Sigmoid colon (tissue), 7 donors: ENCODE results near the gene SPNS2. TPM values are rescaled to one million over a fixed set of nuclear protein-coding genes. Genes with fewer than 3 reads are reported as not detected.

ENCODE experiments used
- DNase-seq: peaks from one replicate; pipeline ENCODE4 v3.0.0-alpha.2; 2019
- H3K27ac ChIP-seq, 4 donors: fragments of 200-600 bp; sonication (generic); one replicate each; pipeline ENCODE4 v1.5.1; 2016 to 2019; ENCODE audit warnings: mild to moderate bottlenecking in 1 of 4
- H3K27me3 ChIP-seq, 3 donors: fragments of 200-600 bp; sonication (generic); one replicate each; pipeline ENCODE4 v1.5.1; 2019; ENCODE audit warnings: mild to moderate bottlenecking in 1 of 3
- H3K36me3 ChIP-seq, 4 donors: fragments of 200-600 bp; sonication (generic); one replicate each; pipeline ENCODE4 v1.5.1; 2016 to 2019
- H3K4me1 ChIP-seq, 4 donors: fragments of 200-600 bp; sonication (generic); one replicate each; pipeline ENCODE4 v1.5.1; 2017 to 2019
- H3K4me3 ChIP-seq, 4 donors: fragments of 200-600 bp; sonication (generic); one replicate each; pipeline ENCODE4 v1.5.1; 2017 to 2019; ENCODE audit warnings: mild to moderate bottlenecking in 2 of 4, moderate library complexity in 1 of 4
- H3K9me3 ChIP-seq, 4 donors: fragments of 200-600 bp in 3 of 4; sonication (generic) in 3 of 4; one replicate each; pipeline versions ENCODE4 v1.5.1 to v1.6.1; 2013 to 2019
- EP300 ChIP-seq, 4 donors: sonication (generic); formaldehyde crosslinking; IDR thresholded peaks; one replicate each; pipeline ENCODE4 v1.6.1; 2017; ENCODE audit warnings: antibody characterized with exemption in 4 of 4
- POLR2A ChIP-seq, 2 donors: fragments of 450-650 bp; IDR thresholded peaks; one replicate each; pipeline ENCODE4 v1.6.1; 2016; ENCODE audit warnings: antibody characterized with exemption in 2 of 2, mild to moderate bottlenecking in 2 of 2, moderate library complexity in 2 of 2
- POLR2AphosphoS5 ChIP-seq, 4 donors: sonication (generic); formaldehyde crosslinking; IDR thresholded peaks; one replicate each; pipeline ENCODE4 v1.6.1; 2017; ENCODE audit warnings: antibody characterized with exemption in 4 of 4
- WGBS, 2 donors: extraction: QIAGEN DNeasy Blood & Tissue Kit; methylation state at CpG; one replicate each; pipeline ENCODE4 v1.1.7; 2013; 5-methylcytosine and 5-hydroxymethylcytosine counted together
- intact Hi-C: fragments of 100-400 bp; cut with DNase I; formaldehyde crosslinking; loops from one replicate; pipeline ENCODE4 v1.15.1; 2023
- polyA plus RNA-seq, 3 donors: library from polyadenylated mRNA; stranded (reverse); fragments of 200-250 nt; gene quantifications; one replicate each; pipeline ENCODE4 v1.2.3, GENCODE V29; 2013
- total RNA-seq, 4 donors: library from RNA; depleted of rRNA; stranded (reverse); fragments of >200 nt; gene quantifications; one replicate each; pipeline ENCODE4 v1.1.0, GENCODE V29; 2016
- TF ChIP-seq, protein P1 (sequence below), 4 experiments: fragments of 450-650 bp in 3 of 4; fragments of 200-600 bp in 1 of 4; IDR thresholded peaks; one replicate each; pipeline ENCODE4 v1.5.1; 2016 to 2019; ENCODE audit warnings: antibody characterized with exemption in 4 of 4, mild to moderate bottlenecking in 3 of 4, moderate library complexity in 2 of 4
- donor health status: healthy with polysubstance abuse.
- donor health status: Bipolar disorder and iron deficiency.
- donor health status: healthy.

SPNS2 gene
- total and polyA plus RNA-seq, 7 donors, result 5.3 to 40.5 (median 9.8) TPM

- Histone ChIP-seq H3K27ac (no peak overlapping the region), H3K36me3 (no peaks in the 10 kb centered on the region), H3K4me1 (no peaks in the 10 kb centered on the region), H3K27me3 (peaks cover 0 to 2% (median 0%) of the 10 kb centered on the region in 3 donors), H3K9me3 (no peaks in the 10 kb centered on the region), H3K4me3 (no peak overlapping the region)
- 76 to 77% methylated on average over 9 of the region's 9 CpGs for WGBS, 2 donors
- no peak for DNase-seq
- intact Hi-C loops, result no loop called here
- TF ChIP-seq, protein P1, sequence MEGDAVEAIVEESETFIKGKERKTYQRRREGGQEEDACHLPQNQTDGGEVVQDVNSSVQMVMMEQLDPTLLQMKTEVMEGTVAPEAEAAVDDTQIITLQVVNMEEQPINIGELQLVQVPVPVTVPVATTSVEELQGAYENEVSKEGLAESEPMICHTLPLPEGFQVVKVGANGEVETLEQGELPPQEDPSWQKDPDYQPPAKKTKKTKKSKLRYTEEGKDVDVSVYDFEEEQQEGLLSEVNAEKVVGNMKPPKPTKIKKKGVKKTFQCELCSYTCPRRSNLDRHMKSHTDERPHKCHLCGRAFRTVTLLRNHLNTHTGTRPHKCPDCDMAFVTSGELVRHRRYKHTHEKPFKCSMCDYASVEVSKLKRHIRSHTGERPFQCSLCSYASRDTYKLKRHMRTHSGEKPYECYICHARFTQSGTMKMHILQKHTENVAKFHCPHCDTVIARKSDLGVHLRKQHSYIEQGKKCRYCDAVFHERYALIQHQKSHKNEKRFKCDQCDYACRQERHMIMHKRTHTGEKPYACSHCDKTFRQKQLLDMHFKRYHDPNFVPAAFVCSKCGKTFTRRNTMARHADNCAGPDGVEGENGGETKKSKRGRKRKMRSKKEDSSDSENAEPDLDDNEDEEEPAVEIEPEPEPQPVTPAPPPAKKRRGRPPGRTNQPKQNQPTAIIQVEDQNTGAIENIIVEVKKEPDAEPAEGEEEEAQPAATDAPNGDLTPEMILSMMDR (IDR thresholded peaks at IDR 0.05), result no peak
- TF ChIP-seq POLR2AphosphoS5 (IDR thresholded peaks at IDR 0.05) (no peak), POLR2A (IDR thresholded peaks at IDR 0.05) (no peak), EP300 (IDR thresholded peaks at IDR 0.05) (no peak)
Measured at GRCh38 chr17:4572131-4572530, 73.5 kb downstream of the SPNS2 start.

- TF ChIP-seq POLR2AphosphoS5 (IDR thresholded peaks at IDR 0.05) (no peak), EP300 (IDR thresholded peaks at IDR 0.05) (no peak), POLR2A (IDR thresholded peaks at IDR 0.05) (no peak)
- TF ChIP-seq, protein P1 (IDR thresholded peaks at IDR 0.05), result no peak
- WGBS, 2 donors, result 73 to 81% methylated on average over 4 of the region's 4 CpGs
- Histone ChIP-seq H3K27ac (no peak overlapping the region), H3K9me3 (no peaks in the 10 kb centered on the region), H3K4me1 (no peaks in the 10 kb centered on the region), H3K4me3 (no peak overlapping the region), H3K36me3 (no peaks in the 10 kb centered on the region), H3K27me3 (peaks cover 0 to 2% (median 0%) of the 10 kb centered on the region in 3 donors)
- intact Hi-C loops, result no loop called here
- DNase-seq, result no peak
Measured at GRCh38 chr17:4573115-4573514, 74.4 kb downstream of the SPNS2 start.

DNA sequence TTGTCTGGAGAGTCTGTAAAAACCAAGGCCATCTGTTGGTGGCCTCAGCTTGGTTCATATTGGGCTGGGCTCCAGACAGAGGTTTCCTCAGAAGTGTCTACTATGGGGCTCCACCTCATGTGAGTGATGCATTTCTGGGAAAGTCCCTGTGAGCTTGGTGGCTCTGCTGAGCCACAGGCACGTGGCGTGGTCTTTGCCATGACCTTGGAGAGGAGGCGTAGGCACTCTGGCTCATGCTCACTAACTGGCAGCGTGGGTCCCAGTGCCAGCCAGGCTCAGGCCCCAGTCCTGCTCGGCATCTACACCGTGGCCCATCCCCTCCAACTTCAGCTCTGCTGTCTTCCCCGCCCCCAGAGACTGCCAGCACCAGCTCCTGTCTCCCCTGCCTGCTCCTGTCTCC, 75.0 kb downstream of the SPNS2 start:
- TF ChIP-seq POLR2AphosphoS5 (IDR thresholded peaks at IDR 0.05), result no peak
- TF ChIP-seq, protein P1 (IDR thresholded peaks at IDR 0.05), result no peak
- TF ChIP-seq EP300 (IDR thresholded peaks at IDR 0.05), result no peak
- no peak for TF ChIP-seq POLR2A (IDR thresholded peaks at IDR 0.05)
- no peak for DNase-seq
- Histone ChIP-seq H3K4me1 (no peaks in the 10 kb centered on the region), H3K27ac (no peak overlapping the region), H3K36me3 (no peaks in the 10 kb centered on the region), H3K27me3 (peaks cover 0 to 2% (median 0%) of the 10 kb centered on the region in 3 donors), H3K4me3 (no peak overlapping the region), H3K9me3 (no peaks in the 10 kb centered on the region)
- intact Hi-C loops, result no loop called here
- WGBS, 2 donors, result 55 to 71% methylated on average over 7 of the region's 7 CpGs

GRCh38 chr17:4574448-4575045, 75.9 kb downstream of the SPNS2 start:
- Histone ChIP-seq H3K27ac (no peak overlapping the region), H3K36me3 (no peaks in the 10 kb centered on the region), H3K4me3 (no peak overlapping the region), H3K9me3 (no peaks in the 10 kb centered on the region), H3K4me1 (no peaks in the 10 kb centered on the region), H3K27me3 (peaks cover 0 to 2% (median 0%) of the 10 kb centered on the region in 3 donors)
- no peak for TF ChIP-seq POLR2A (IDR thresholded peaks at IDR 0.05)
- TF ChIP-seq POLR2AphosphoS5 (IDR thresholded peaks at IDR 0.05), result no peak
- no peak for TF ChIP-seq EP300 (IDR thresholded peaks at IDR 0.05)
- TF ChIP-seq, protein P1 (IDR thresholded peaks at IDR 0.05), result no peak
- DNase-seq, result no peak
- 95 to 97% methylated on average over 9 of the region's 9 CpGs for WGBS, 2 donors
- intact Hi-C loops, result no loop called here

- intact Hi-C loops, result no loop called here
- Histone ChIP-seq H3K4me3 (no peak overlapping the region), H3K9me3 (no peaks in the 10 kb centered on the region), H3K27me3 (no peaks in the 10 kb centered on the region), H3K36me3 (no peaks in the 10 kb centered on the region), H3K4me1 (no peaks in the 10 kb centered on the region), H3K27ac (no peak overlapping the region)
- no peak for DNase-seq
- TF ChIP-seq EP300 (IDR thresholded peaks at IDR 0.05) (no peak), POLR2A (IDR thresholded peaks at IDR 0.05) (no peak), POLR2AphosphoS5 (IDR thresholded peaks at IDR 0.05) (no peak)
- TF ChIP-seq, protein P1 (IDR thresholded peaks at IDR 0.05), result no peak
- WGBS, 2 donors, result 85 to 87% methylated on average over 6 of the region's 6 CpGs
Measured at GRCh38 chr17:4576161-4576558, 77.5 kb downstream of the SPNS2 start.
